ENCODE data around the gene KIF19.

DNA sequence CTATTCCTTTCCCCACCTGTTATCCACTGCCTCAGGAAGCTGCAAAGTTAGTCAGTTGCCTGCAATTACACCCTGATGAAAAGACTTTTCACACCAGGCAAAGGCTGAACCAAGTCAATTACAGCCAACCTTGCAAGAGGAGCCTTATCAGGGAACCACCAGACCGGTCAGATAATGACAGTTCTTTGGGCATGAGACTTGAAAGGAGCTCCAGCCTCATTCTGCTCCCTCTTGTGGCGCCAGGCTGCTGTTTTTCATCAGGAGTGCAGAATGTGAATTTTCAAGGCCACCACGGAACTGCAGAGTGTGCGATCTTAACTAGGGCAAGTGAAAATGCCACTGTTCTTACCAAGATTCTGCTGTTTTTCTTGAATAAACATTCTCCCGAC is 29.5 kb upstream of the KIF19 start:
- no peak for TF ChIP-seq POLR2A (IDR thresholded peaks at IDR 0.05)
- TF ChIP-seq, protein P1, sequence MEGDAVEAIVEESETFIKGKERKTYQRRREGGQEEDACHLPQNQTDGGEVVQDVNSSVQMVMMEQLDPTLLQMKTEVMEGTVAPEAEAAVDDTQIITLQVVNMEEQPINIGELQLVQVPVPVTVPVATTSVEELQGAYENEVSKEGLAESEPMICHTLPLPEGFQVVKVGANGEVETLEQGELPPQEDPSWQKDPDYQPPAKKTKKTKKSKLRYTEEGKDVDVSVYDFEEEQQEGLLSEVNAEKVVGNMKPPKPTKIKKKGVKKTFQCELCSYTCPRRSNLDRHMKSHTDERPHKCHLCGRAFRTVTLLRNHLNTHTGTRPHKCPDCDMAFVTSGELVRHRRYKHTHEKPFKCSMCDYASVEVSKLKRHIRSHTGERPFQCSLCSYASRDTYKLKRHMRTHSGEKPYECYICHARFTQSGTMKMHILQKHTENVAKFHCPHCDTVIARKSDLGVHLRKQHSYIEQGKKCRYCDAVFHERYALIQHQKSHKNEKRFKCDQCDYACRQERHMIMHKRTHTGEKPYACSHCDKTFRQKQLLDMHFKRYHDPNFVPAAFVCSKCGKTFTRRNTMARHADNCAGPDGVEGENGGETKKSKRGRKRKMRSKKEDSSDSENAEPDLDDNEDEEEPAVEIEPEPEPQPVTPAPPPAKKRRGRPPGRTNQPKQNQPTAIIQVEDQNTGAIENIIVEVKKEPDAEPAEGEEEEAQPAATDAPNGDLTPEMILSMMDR (IDR thresholded peaks at IDR 0.05) = peak; percentile 36 to 81 (median 73)
- peak in 1 of 2 donors; percentile 35 for TF ChIP-seq EP300 (IDR thresholded peaks at IDR 0.05)
